Measurements from ENCODE around the gene RSPH3. TPM values are rescaled to one million over a fixed set of nuclear protein-coding genes. Genes with fewer than 3 reads are reported as not detected.

RSPH3 gene, protein sequence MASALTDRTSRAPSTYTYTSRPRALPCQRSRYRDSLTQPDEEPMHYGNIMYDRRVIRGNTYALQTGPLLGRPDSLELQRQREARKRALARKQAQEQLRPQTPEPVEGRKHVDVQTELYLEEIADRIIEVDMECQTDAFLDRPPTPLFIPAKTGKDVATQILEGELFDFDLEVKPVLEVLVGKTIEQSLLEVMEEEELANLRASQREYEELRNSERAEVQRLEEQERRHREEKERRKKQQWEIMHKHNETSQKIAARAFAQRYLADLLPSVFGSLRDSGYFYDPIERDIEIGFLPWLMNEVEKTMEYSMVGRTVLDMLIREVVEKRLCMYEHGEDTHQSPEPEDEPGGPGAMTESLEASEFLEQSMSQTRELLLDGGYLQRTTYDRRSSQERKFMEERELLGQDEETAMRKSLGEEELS
- total RNA-seq: 1 to 10 TPM; 1.2 to 9.5 (median 6.1) TPM

DNA sequence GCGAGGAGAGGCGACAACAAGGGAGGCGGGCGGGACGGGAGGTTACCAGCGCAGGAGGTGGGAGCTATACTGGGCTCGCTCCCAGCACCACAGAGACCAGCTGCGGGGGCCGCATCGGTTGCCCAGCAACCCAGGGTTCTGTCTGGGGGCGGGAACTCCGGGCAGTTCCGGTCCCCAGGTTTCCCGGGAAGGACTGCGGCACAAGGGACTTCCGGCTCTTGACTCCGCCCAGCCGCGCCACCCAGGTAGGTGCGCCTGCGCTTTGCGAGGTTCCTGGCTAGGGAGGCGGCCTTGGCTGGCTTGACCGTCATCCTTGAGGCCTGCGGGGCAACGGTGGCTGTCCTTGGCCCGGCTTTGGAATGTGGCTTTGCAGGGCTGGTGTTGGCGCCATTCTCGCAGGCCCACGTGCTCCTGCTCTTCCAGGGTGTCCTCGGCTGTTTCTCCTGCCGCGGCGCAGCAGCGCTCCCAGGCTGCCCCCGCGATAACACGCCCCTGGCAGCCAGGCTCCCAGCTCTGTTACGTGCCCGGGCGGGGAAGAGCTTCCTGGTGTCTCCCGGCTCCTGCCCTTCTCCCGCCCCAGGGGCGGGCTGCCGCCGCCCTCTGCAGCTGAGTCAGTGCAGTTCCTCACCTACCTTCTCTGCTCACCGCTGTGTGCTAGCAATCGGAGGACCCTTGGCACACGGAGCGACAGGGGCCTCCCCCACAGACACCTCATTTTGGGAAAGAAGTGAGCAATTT, at the start of gene RSPH3:
RSPH3 (minus strand) TSS at position 537 of the 738 bp plus-strand sequence. CDS start 652 bp downstream, outside the sequence.
- Histone ChIP-seq H3K36me3 (no peaks in the 10 kb centered on the region), H3K27me3 (no peaks in the 10 kb centered on the region), H3K4me3 (peak within 1 kb of the TSS; percentile 62 to 83), H3K4me1 (no peaks in the 10 kb centered on the region), H3K27ac (peak within 1 kb of the TSS; percentile 82 to 85), H3K9me3 (no peaks in the 10 kb centered on the region)
- intact Hi-C loops (cut with DNase I; ENCODE audit: low total_unique reads): no loop called here
- peak; percentile 87 to 92 for DNase-seq
- TF ChIP-seq, protein P1, sequence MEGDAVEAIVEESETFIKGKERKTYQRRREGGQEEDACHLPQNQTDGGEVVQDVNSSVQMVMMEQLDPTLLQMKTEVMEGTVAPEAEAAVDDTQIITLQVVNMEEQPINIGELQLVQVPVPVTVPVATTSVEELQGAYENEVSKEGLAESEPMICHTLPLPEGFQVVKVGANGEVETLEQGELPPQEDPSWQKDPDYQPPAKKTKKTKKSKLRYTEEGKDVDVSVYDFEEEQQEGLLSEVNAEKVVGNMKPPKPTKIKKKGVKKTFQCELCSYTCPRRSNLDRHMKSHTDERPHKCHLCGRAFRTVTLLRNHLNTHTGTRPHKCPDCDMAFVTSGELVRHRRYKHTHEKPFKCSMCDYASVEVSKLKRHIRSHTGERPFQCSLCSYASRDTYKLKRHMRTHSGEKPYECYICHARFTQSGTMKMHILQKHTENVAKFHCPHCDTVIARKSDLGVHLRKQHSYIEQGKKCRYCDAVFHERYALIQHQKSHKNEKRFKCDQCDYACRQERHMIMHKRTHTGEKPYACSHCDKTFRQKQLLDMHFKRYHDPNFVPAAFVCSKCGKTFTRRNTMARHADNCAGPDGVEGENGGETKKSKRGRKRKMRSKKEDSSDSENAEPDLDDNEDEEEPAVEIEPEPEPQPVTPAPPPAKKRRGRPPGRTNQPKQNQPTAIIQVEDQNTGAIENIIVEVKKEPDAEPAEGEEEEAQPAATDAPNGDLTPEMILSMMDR (IDR thresholded peaks at IDR 0.05): peak; percentile 28 to 42 (median 34)
- peak in 1 of 2 donors; percentile 72 for TF ChIP-seq POLR2A (IDR thresholded peaks at IDR 0.05)

DNA sequence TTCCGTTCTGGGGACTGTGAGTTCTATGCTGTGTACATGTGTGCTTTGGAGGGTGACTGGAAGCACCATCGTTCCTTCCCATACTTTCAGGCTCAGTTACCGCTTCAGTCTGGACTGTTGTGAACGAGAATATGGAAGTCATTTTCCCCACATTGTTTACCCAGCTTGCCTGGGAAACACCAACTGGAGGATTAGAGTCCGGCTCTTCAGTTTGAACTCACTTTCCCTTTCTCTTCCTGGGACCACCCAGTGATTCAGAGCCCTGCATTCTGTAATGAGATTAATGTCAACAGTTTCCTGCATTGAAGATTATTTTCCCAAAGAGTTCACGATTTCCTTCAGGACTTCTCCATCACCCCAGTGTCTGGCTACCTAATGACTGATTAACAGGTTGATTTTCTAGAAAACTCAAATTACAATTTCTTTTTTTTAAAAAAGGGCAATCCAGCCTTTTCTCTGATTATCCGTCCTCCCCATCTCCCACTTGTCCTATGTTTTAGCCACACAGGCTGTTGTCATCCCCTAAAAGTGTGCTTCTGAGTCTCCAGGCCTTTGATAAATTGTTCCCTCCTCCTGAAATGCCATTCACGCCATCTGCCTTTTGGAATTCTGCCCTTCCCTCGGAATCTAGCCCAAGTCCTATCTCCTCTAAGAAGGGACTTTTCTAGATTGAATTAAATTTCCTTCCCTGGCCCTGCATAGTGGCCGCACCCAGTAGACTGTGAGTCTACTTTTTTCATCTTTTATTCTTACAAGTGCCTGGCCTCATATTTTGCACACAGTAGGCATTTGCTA, 48.1 kb upstream of the RSPH3 start:
- Histone ChIP-seq H3K27me3 (no peaks in the 10 kb centered on the region), H3K36me3 (no peaks in the 10 kb centered on the region), H3K27ac (no peak overlapping the region), H3K4me3 (no peak overlapping the region), H3K4me1 (no peaks in the 10 kb centered on the region), H3K9me3 (no peaks in the 10 kb centered on the region)
- no peak for DNase-seq
- no peak for TF ChIP-seq POLR2A (IDR thresholded peaks at IDR 0.05)
- TF ChIP-seq, protein P1 (IDR thresholded peaks at IDR 0.05): no peak
- intact Hi-C loops (cut with DNase I; ENCODE audit: low total_unique reads): loop anchor here (10.0 kb wide), 1 partner anchor 57 kb away; no protein-coding TSS in a partner anchor

DNA sequence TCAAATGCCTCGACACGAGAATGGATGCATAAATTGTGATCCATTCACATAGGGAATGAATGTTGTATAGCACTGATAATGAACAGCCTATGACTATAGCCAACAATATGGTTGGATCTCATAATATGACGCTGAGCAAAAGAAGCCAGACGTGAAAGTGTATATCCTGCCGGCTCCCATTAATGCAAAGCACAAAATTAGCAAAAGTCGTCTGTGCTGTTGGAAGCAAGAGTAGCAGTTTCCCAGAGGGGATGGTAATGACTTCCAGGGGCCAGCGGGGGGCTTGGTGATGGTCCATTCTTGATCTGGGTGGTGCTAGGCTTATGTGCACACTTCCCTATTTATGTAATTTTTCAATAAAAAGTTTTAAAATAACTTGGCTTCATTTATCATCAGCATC, 45.8 kb upstream of the RSPH3 start:
- no peak for DNase-seq
- Histone ChIP-seq H3K4me3 (no peak overlapping the region), H3K36me3 (no peaks in the 10 kb centered on the region), H3K27ac (no peak overlapping the region), H3K9me3 (no peaks in the 10 kb centered on the region), H3K27me3 (no peaks in the 10 kb centered on the region), H3K4me1 (no peaks in the 10 kb centered on the region)
- TF ChIP-seq, protein P1 (IDR thresholded peaks at IDR 0.05): no peak
- no peak for TF ChIP-seq POLR2A (IDR thresholded peaks at IDR 0.05)
- intact Hi-C loops (cut with DNase I; ENCODE audit: low total_unique reads): loop anchor here (10.0 kb wide), 1 partner anchor 59 kb away; no protein-coding TSS in a partner anchor

DNA sequence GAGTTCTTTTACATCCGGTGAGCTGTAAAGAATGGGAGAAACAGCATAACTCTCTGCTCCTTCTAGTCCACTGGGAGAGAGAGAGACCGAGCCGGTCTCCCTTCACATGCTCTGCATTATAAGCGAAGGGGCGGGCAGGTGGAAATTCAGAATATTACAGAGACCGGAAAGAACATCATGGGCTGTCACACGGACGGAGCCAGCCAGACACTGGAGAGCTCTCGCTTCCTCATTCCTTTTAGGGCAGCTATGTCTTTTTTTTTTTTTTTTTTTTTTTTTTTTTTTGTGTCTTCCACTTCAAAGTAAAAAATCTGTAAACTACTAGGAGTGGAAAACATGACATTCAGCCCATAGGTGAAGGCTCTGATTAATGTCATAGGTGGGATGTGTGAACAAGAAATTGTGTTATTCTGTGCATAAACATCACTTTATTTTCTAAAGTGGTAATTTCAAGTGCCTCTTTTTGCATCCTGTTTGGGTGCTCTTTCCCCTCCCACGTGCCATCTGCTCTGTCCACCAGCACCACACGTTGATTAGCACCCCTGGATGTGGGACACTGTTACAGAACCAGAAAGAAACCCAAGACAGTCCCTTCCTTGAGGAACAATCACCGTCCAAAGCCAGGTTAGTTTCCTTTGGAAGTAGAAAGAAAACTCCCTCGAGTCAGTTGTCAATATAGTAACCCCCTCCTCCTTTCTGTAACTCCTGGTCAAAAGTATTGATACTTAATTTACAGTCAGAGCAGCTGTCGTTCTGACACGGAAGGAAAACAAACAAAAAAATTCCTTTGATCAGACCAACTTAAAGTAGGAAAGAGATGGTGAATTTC, 45.1 kb upstream of the RSPH3 start, which contains the start of gene TAGAP:
TAGAP (minus strand) TSS at position 93 of the 829 bp plus-strand sequence. CDS start 845 bp downstream, outside the sequence.
- no peaks in the 10 kb centered on the region for H3K36me3 ChIP-seq
- TF ChIP-seq, protein P1 (IDR thresholded peaks at IDR 0.05): no peak
- TF ChIP-seq POLR2A (IDR thresholded peaks at IDR 0.05): peak in 1 of 2 donors; percentile 42
- H3K27me3 ChIP-seq: no peaks in the 10 kb centered on the region
- intact Hi-C loops (cut with DNase I; ENCODE audit: low total_unique reads): loop anchor here (10.0 kb wide), 1 partner anchor 60 kb away; no protein-coding TSS in a partner anchor
- peak within 1 kb of the TSS; percentile 46 to 49 for H3K27ac ChIP-seq
- peak within 1 kb of the TSS; percentile 24 for H3K4me3 ChIP-seq
- peak; percentile 50 to 82 for DNase-seq
- H3K9me3 ChIP-seq: no peaks in the 10 kb centered on the region
- no peaks in the 10 kb centered on the region for H3K4me1 ChIP-seq

Measured in uterus (tissue), 4 donors.